Tibial artery (tissue), 4 donors: ENCODE data around the gene CTXN3.
"Not testable (repeated sequence)": the region's sequence is repeated elsewhere in the genome, so short reads cannot be mapped to it uniquely, and the experiment has no call there.

Experiments used
- DNase-seq, 2 donors: peaks; one replicate each; pipeline ENCODE4 v3.0.0-alpha.2; 2019
- H3K27ac ChIP-seq, 2 donors: fragments of 200-600 bp; sonication (generic) in 1 of 2; 1 replicate in 1 of 2; 2 replicates in 1 of 2; pipeline ENCODE4 v1.5.1; 2018 to 2019; ENCODE audit warnings: mild to moderate bottlenecking in 1 of 2
- H3K27me3 ChIP-seq, 2 donors: fragments of 200-600 bp; sonication (generic) in 1 of 2; one replicate each; pipeline versions ENCODE4 v1.5.1 to v1.6.0; 2016 to 2019
- H3K36me3 ChIP-seq, 3 donors: fragments of 200-600 bp; sonication (generic) in 2 of 3; one replicate each; pipeline ENCODE4 v1.5.1; 2016 to 2019; ENCODE audit warnings: mild to moderate bottlenecking in 2 of 3
- H3K4me1 ChIP-seq, 4 donors: fragments of 200-600 bp; sonication (generic) in 2 of 4; 1 replicate in 3 of 4; 2 replicates in 1 of 4; pipeline ENCODE4 v1.5.1; 2016 to 2019
- H3K4me3 ChIP-seq, 2 donors: fragments of 200-600 bp; sonication (generic) in 1 of 2; 1 replicate in 1 of 2; 2 replicates in 1 of 2; pipeline ENCODE4 v1.5.1; 2018 to 2019; ENCODE audit warnings: mild to moderate bottlenecking in 2 of 2
- H3K9me3 ChIP-seq, 3 donors: fragments of 200-600 bp; sonication (generic) in 1 of 3; one replicate each; pipeline ENCODE4 v1.5.1; 2016 to 2019
- intact Hi-C: fragments of 100-400 bp; cut with DNase I; formaldehyde crosslinking; loops from one replicate; pipeline ENCODE4 v1.15.0; 2023; ENCODE audit warnings: low total_unique reads
- TF ChIP-seq, protein P1 (sequence below), 2 experiments: fragments of 200-600 bp in 1 of 2; fragments of 450-650 bp in 1 of 2; IDR thresholded peaks; one replicate each; pipeline ENCODE4 v1.5.1; 2017 to 2019; ENCODE audit warnings: antibody characterized with exemption in 2 of 2, mild to moderate bottlenecking in 1 of 2, moderate library complexity in 1 of 2

CTXN3 gene

DNA sequence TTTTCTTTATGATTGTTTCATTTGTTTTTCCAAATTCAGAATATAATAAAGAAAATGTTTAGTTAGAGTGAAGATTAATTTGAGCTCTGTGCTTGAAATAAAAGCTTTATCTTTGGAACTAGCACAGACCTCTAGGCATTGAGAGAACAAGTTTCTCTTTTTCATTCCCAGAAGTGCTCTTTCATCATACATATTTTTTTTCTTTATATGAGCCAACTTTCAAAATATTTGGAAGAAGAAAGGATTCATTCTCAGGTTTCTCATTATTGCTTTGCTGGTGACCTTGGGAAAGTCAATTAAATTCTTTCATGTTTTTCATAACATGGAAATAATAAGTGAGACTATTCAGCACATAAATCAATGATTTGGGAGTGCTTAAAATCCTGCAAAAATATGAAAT is 16.8 kb downstream of the CTXN3 start:
- no peak for DNase-seq
- H3K27ac ChIP-seq, result no peak overlapping the region
- TF ChIP-seq, protein P1, sequence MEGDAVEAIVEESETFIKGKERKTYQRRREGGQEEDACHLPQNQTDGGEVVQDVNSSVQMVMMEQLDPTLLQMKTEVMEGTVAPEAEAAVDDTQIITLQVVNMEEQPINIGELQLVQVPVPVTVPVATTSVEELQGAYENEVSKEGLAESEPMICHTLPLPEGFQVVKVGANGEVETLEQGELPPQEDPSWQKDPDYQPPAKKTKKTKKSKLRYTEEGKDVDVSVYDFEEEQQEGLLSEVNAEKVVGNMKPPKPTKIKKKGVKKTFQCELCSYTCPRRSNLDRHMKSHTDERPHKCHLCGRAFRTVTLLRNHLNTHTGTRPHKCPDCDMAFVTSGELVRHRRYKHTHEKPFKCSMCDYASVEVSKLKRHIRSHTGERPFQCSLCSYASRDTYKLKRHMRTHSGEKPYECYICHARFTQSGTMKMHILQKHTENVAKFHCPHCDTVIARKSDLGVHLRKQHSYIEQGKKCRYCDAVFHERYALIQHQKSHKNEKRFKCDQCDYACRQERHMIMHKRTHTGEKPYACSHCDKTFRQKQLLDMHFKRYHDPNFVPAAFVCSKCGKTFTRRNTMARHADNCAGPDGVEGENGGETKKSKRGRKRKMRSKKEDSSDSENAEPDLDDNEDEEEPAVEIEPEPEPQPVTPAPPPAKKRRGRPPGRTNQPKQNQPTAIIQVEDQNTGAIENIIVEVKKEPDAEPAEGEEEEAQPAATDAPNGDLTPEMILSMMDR (IDR thresholded peaks at IDR 0.05), result no peak
- H3K9me3 ChIP-seq, result no peaks in the 10 kb centered on the region
- intact Hi-C loops, result no loop called here
- no peak overlapping the region for H3K4me3 ChIP-seq
- H3K27me3 ChIP-seq, result no peaks in the 10 kb centered on the region
- H3K36me3 ChIP-seq, result no peaks in the 10 kb centered on the region
- peaks cover 0 to 4% (median 0%) of the 10 kb centered on the region in 4 donors for H3K4me1 ChIP-seq

DNA sequence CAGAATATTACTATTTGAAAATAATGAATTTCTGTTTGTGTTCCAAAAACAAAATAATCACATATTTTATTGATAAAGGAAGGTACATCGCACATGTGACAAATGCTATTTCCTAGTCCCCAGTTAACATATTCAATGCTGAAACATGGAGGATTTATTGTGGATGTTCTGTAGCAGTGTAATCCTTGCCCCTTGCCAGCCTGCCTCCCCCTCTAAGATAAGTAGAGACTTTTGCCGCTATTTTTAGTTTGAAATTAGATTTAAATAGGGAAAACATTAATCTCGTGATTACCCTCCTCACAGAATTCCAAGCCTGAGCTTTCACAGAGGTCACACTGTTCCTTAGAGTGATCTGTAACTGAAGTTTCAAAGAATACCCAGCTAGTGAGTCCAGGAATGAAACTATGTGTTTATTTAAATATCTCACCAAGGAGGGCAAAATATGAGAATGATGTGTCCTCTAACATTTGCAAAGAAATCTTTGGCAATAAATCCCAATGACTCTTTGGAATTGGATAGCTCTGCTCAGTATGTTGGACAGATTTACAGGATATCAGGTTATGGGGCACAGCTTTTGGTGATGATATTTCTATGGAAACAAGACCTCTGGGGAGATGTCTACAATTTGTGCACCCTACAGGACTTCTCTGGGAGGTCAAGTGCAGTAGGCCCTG is 17.3 kb downstream of the CTXN3 start:
- H3K36me3 ChIP-seq, result no peaks in the 10 kb centered on the region
- TF ChIP-seq, protein P1 (IDR thresholded peaks at IDR 0.05), result no peak
- peaks cover 0 to 4% (median 0%) of the 10 kb centered on the region in 4 donors for H3K4me1 ChIP-seq
- H3K4me3 ChIP-seq, result no peak overlapping the region
- intact Hi-C loops, result no loop called here
- no peak overlapping the region for H3K27ac ChIP-seq
- DNase-seq, result no peak
- H3K27me3 ChIP-seq, result no peaks in the 10 kb centered on the region
- H3K9me3 ChIP-seq, result no peaks in the 10 kb centered on the region

DNA sequence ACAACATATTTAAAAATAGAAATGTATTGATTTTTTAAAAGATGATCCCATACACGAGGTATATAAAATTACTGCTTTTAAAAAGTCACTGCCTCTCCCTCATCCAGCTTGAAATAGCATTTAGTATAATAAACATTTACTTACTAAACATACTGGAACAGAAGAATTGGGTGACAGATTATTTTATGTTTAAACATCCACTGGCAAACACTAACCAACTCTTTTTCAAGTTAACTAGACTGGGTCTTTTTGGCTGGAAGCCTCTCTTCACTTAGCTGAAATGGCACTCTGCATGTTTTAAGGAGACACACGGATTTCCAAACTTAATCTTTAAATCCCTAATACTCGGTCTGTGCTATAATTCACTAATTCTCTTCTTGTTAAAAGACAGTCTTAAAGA is 19.0 kb downstream of the CTXN3 start:
- no peaks in the 10 kb centered on the region for H3K9me3 ChIP-seq
- H3K27ac ChIP-seq, result no peak overlapping the region
- no peaks in the 10 kb centered on the region for H3K36me3 ChIP-seq
- peaks cover 0 to 4% (median 0%) of the 10 kb centered on the region in 4 donors for H3K4me1 ChIP-seq
- TF ChIP-seq, protein P1 (IDR thresholded peaks at IDR 0.05), result no peak
- intact Hi-C loops, result no loop called here
- no peaks in the 10 kb centered on the region for H3K27me3 ChIP-seq
- H3K4me3 ChIP-seq, result no peak overlapping the region
- no peak for DNase-seq

DNA sequence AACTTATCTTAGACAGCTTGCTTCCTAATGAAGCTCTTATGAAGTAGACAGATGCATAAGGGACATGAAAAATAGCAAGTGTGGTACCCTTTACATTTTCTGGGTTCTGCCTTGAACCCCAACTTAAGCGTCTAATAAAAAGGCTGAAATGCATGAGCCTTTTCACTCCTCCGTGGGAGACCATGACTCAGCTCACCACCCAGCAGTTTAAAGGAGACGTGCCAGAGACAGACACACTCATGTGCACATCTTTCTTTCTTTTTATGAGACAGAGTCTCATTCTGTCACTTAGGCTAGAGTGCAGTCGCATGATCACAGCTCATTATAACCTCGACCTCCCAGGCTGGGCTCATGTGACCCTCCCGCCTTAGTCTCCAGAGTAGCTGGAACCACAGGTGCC is 22.3 kb downstream of the CTXN3 start:
- Histone ChIP-seq H3K9me3 (no peaks in the 10 kb centered on the region), H3K4me3 (no peak overlapping the region), H3K27ac (no peak overlapping the region), H3K36me3 (no peaks in the 10 kb centered on the region), H3K4me1 (peaks cover 0 to under 1% (median 0%) of the 10 kb centered on the region in 4 donors), H3K27me3 (no peaks in the 10 kb centered on the region)
- no peak for DNase-seq
- TF ChIP-seq, protein P1 (IDR thresholded peaks at IDR 0.05), result no peak
- intact Hi-C loops, result no loop called here

DNA sequence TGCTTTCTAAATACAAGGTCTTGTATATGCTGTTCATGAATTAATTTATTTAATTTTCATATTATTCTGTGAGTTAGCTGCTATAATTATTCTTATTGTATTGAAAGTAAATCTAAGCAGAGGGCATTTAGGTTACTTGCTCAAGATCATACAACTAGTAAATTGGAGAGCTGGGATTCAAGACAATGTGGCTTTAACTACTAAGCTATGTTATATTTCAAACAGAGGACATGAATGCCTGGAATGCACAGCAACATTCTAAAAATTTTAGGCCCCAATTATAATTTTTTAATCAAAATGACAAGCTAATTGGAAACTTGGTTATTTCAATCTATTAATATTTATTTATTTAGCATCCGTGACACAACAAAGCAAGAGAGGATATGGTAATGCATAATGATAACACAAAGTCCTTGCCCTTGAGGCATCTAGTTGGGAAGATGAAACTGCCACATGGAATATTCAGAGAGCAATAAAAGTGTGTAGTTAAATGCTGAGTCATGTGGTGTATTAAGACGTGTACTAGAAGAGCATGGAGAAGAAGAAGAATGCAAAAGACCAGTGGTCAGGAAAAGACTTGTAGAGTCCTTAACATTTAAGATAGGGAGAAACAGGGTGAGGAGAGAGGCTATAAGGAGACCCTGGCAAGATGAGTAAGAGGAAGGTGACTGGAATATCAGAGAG is 24.4 kb downstream of the CTXN3 start:
- no peak overlapping the region for H3K4me3 ChIP-seq
- H3K36me3 ChIP-seq, result no peaks in the 10 kb centered on the region
- no peaks in the 10 kb centered on the region for H3K9me3 ChIP-seq
- TF ChIP-seq, protein P1 (IDR thresholded peaks at IDR 0.05), result no peak
- no peaks in the 10 kb centered on the region for H3K27me3 ChIP-seq
- no peak for DNase-seq
- H3K4me1 ChIP-seq, result no peaks in the 10 kb centered on the region
- H3K27ac ChIP-seq, result no peak overlapping the region
- intact Hi-C loops, result no loop called here

DNA sequence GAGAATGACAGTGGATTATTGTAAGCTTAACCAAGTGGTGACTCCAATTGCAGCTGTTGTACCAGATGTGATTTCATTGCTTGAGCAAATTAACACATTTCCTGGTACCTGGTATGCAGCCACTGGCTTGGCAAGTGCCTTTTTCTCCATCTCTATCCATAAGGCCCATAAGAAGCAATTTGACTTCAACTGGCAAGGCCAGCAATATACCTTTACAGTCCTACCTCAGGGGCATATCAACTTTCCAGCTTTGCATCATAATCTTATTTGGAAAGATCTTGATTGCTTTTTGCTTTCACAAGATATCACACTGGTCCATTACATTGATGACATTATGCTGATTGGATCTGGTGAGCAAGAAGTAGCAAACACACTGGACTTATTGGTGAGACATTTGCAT is 28.1 kb downstream of the CTXN3 start:
- H3K36me3 ChIP-seq, intact Hi-C loops, H3K4me3 ChIP-seq, H3K4me1 ChIP-seq, DNase-seq, H3K9me3 ChIP-seq, H3K27me3 ChIP-seq, H3K27ac ChIP-seq: not testable (repeated sequence)

DNA sequence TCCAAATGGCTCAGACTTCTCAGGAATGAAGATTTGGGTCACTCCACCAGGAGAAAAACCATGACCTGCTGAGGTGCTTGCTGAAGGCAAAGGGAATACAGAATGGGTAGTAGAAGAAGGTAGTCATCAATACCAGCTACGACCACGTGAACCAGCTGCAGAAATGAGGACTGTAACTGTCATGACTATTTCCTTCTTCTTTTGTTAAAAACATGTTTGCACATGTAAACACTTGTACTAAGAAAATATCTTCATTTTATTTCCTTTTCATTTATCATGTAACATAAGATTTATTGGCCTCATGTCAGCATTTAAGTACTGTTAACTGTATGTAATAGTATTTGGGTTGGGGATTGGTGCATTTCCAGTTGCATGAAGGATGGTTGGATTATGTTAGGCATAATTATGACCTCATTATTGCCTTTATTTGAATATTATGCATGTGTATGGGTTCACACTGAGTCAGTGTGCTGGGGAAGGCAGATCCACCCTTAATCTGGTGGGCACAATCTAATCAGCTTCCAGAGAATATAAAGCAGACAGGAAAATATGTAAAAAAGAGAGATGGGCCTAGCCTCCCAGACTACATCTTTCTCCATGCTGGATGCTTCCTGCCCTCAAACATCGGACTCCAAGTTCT is 30.9 kb downstream of the CTXN3 start:
- H3K27me3 ChIP-seq, H3K9me3 ChIP-seq, intact Hi-C loops, DNase-seq, H3K27ac ChIP-seq, H3K36me3 ChIP-seq, H3K4me3 ChIP-seq, H3K4me1 ChIP-seq: not testable (repeated sequence)
